Astrocyte (in vitro differentiated cells and primary cell): ENCODE data around the gene SLPI. TPM values are rescaled to one million over a fixed set of nuclear protein-coding genes. Genes with fewer than 3 reads are reported as not detected.

Source experiments
- DNase-seq: peaks from one replicate; pipeline ENCODE4 v3.0.0-alpha.2; 2010; ENCODE audit warnings: low read depth
- FAIRE-seq: peaks from 2 replicates; lab custom pipeline; 2011; peaks lifted over from hg19 to GRCh38; lab: Jason Lieb, UNC
- H2AFZ ChIP-seq: 2 replicates; pipeline ENCODE4 v1.6.0; 2012; ENCODE audit warnings: low read depth, low read length, inconsistent platforms
- H3K27ac ChIP-seq: 2 replicates; pipeline ENCODE4 v1.5.1; 2011; ENCODE audit warnings: low read depth, low read length, inconsistent platforms
- H3K27me3 ChIP-seq: 2 replicates; pipeline ENCODE4 v1.6.0; 2011; ENCODE audit warnings: low read length, inconsistent platforms; ENCODE audit not compliant: insufficient read depth
- H3K36me3 ChIP-seq: 2 replicates; pipeline ENCODE4 v1.5.1; 2011; ENCODE audit warnings: low read length, inconsistent platforms; ENCODE audit not compliant: insufficient read depth
- H3K4me1 ChIP-seq: 2 replicates; pipeline ENCODE4 v1.5.1; 2011; ENCODE audit warnings: low read length, inconsistent platforms; ENCODE audit not compliant: insufficient read depth
- H3K4me2 ChIP-seq: 2 replicates; pipeline ENCODE4 v1.6.0; 2012; ENCODE audit warnings: low read length, inconsistent platforms
- H3K4me3 ChIP-seq: 2 replicates; pipeline ENCODE4 v1.5.1; 2011; ENCODE audit warnings: low read depth, mild to moderate bottlenecking, low read length, inconsistent platforms; ENCODE audit not compliant: insufficient read depth
- H3K79me2 ChIP-seq: 2 replicates; pipeline ENCODE4 v1.6.0; 2012; ENCODE audit warnings: mild to moderate bottlenecking, low read length, inconsistent platforms; ENCODE audit not compliant: insufficient read depth
- H3K9ac ChIP-seq: 2 replicates; pipeline ENCODE4 v1.6.0; 2012; ENCODE audit warnings: mild to moderate bottlenecking, low read length, inconsistent platforms
- H3K9me3 ChIP-seq: 2 replicates; pipeline ENCODE4 v1.5.1; 2012; ENCODE audit warnings: low read depth, mild to moderate bottlenecking, low read length, inconsistent platforms; ENCODE audit not compliant: insufficient read depth
- H4K20me1 ChIP-seq: 2 replicates; pipeline ENCODE4 v1.6.0; 2012; ENCODE audit warnings: low read length, inconsistent platforms; ENCODE audit not compliant: insufficient read depth
- H3K27ac Mint-ChIP-seq: one replicate; pipeline ENCODE4 v1.8.0; 2021; ENCODE audit warnings: mild to moderate bottlenecking, mixed read lengths; ENCODE audit not compliant: unreplicated experiment
- H3K27me3 Mint-ChIP-seq: one replicate; pipeline ENCODE4 v1.8.0; 2021; ENCODE audit warnings: low read depth, mixed read lengths; ENCODE audit not compliant: unreplicated experiment
- H3K36me3 Mint-ChIP-seq: one replicate; pipeline ENCODE4 v1.8.0; 2021; ENCODE audit warnings: low read depth, mixed read lengths; ENCODE audit not compliant: unreplicated experiment
- H3K4me1 Mint-ChIP-seq: one replicate; pipeline ENCODE4 v1.8.0; 2021; ENCODE audit warnings: low read depth, mixed read lengths; ENCODE audit not compliant: unreplicated experiment
- H3K4me3 Mint-ChIP-seq: one replicate; pipeline ENCODE4 v1.8.0; 2021; ENCODE audit warnings: mild to moderate bottlenecking, moderate library complexity, mixed read lengths; ENCODE audit not compliant: unreplicated experiment
- H3K9me3 Mint-ChIP-seq: one replicate; pipeline ENCODE4 v1.8.0; 2021; ENCODE audit warnings: mild to moderate bottlenecking, mixed read lengths; ENCODE audit not compliant: unreplicated experiment
- CTCF ChIP-seq: IDR thresholded peaks from 2 replicates; pipeline ENCODE4 v1.5.1; 2011; ENCODE audit warnings: low read depth, mild to moderate bottlenecking, inconsistent platforms, low read length, moderate library complexity; ENCODE audit not compliant: insufficient read depth
- EZH2 ChIP-seq: IDR thresholded peaks from 2 replicates; pipeline ENCODE4 v1.6.1; 2012; ENCODE audit warnings: mild to moderate bottlenecking, low read length, inconsistent platforms; ENCODE audit not compliant: insufficient read depth
- total RNA-seq: library from RNA; stranded (reverse); gene quantifications from 2 replicates; pipeline ENCODE4 v1.2.1, GENCODE V29; 2021

The SLPI gene
- total RNA-seq, 1 donor from 2014 or later, result 0.41 TPM

- Mint-ChIP-seq H3K4me3 (no peak overlapping the region), H3K4me1 (no peaks in the 10 kb centered on the region), H3K27ac (no peak overlapping the region), H3K27me3 (peaks cover 16% of the 10 kb centered on the region), H3K36me3 (no peaks in the 10 kb centered on the region), H3K9me3 (no peaks in the 10 kb centered on the region)
- H3K36me3 ChIP-seq, result no peaks in the 10 kb centered on the region
- no peaks in the 10 kb centered on the region for H3K79me2 ChIP-seq
- no peak overlapping the region for H3K4me2 ChIP-seq
- FAIRE-seq, result no peak
- H4K20me1 ChIP-seq, result no peaks in the 10 kb centered on the region
- H3K9ac ChIP-seq, result no peak overlapping the region
- no peaks in the 10 kb centered on the region for H3K9me3 ChIP-seq
- DNase-seq, result no peak
- H2AFZ ChIP-seq, result no peak overlapping the region
- no peak overlapping the region for H3K4me3 ChIP-seq
- H3K4me1 ChIP-seq, result no peaks in the 10 kb centered on the region
- no peak overlapping the region for H3K27ac ChIP-seq
- TF ChIP-seq CTCF (no peak), EZH2 (no peak)
- H3K27me3 ChIP-seq, result peaks cover 10% of the 10 kb centered on the region
Measured at GRCh38 chr20:45248609-45249008, 5.8 kb downstream of the SLPI start.

GRCh38 chr20:45247865-45248264, 6.5 kb downstream of the SLPI start:
- peaks cover 10% of the 10 kb centered on the region for H3K27me3 ChIP-seq
- H3K4me2 ChIP-seq, result no peak overlapping the region
- Mint-ChIP-seq H3K27me3 (peaks cover 11% of the 10 kb centered on the region), H3K4me3 (no peak overlapping the region), H3K36me3 (no peaks in the 10 kb centered on the region), H3K9me3 (no peaks in the 10 kb centered on the region), H3K27ac (no peak overlapping the region), H3K4me1 (no peaks in the 10 kb centered on the region)
- no peaks in the 10 kb centered on the region for H3K36me3 ChIP-seq
- no peak for TF ChIP-seq CTCF
- no peak for TF ChIP-seq EZH2
- no peak overlapping the region for H3K4me3 ChIP-seq
- H2AFZ ChIP-seq, result no peak overlapping the region
- H4K20me1 ChIP-seq, result no peaks in the 10 kb centered on the region
- DNase-seq (no peak), FAIRE-seq (no peak)
- no peak overlapping the region for H3K9ac ChIP-seq
- H3K27ac ChIP-seq, result no peak overlapping the region
- H3K4me1 ChIP-seq, result no peaks in the 10 kb centered on the region
- H3K79me2 ChIP-seq, result no peaks in the 10 kb centered on the region
- no peaks in the 10 kb centered on the region for H3K9me3 ChIP-seq

GRCh38 chr20:45246109-45246508, 8.3 kb downstream of the SLPI start:
- Mint-ChIP-seq H3K9me3 (no peaks in the 10 kb centered on the region), H3K27me3 (peaks cover 7% of the 10 kb centered on the region), H3K4me3 (no peak overlapping the region), H3K36me3 (no peaks in the 10 kb centered on the region), H3K27ac (no peak overlapping the region), H3K4me1 (no peaks in the 10 kb centered on the region)
- Histone ChIP-seq H3K36me3 (no peaks in the 10 kb centered on the region), H3K4me3 (no peak overlapping the region), H3K27me3 (peaks cover 8% of the 10 kb centered on the region), H3K9me3 (no peaks in the 10 kb centered on the region), H2AFZ (no peak overlapping the region), H3K9ac (no peak overlapping the region), H3K79me2 (no peaks in the 10 kb centered on the region), H3K4me2 (no peak overlapping the region), H3K27ac (no peak overlapping the region), H3K4me1 (no peaks in the 10 kb centered on the region), H4K20me1 (no peaks in the 10 kb centered on the region)
- no peak for DNase-seq
- FAIRE-seq, result no peak
- TF ChIP-seq EZH2 (no peak), CTCF (no peak)
